ENCODE results near the gene CELSR3.

Gene CELSR3

DNA sequence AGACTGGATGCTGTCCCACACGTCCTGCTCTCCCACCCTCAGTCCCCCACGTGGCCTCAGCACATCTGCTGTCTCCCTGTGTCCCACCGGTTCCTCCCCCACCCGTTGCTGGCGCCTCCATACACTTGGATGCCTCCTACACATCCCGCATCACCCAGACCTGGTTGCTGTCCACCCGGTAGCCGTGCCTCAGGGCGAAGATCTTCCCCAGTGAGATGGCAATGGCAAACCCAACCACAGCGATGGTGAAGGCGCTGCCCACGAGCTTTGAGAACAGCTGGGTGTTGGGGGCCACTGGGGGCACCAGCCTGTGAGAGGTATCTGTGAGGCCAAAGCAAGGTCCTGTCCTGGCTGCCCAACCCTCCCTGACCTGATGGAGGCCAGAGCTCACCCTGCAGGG, 31.9 kb downstream of the CELSR3 start:
- TF ChIP-seq, protein P1, sequence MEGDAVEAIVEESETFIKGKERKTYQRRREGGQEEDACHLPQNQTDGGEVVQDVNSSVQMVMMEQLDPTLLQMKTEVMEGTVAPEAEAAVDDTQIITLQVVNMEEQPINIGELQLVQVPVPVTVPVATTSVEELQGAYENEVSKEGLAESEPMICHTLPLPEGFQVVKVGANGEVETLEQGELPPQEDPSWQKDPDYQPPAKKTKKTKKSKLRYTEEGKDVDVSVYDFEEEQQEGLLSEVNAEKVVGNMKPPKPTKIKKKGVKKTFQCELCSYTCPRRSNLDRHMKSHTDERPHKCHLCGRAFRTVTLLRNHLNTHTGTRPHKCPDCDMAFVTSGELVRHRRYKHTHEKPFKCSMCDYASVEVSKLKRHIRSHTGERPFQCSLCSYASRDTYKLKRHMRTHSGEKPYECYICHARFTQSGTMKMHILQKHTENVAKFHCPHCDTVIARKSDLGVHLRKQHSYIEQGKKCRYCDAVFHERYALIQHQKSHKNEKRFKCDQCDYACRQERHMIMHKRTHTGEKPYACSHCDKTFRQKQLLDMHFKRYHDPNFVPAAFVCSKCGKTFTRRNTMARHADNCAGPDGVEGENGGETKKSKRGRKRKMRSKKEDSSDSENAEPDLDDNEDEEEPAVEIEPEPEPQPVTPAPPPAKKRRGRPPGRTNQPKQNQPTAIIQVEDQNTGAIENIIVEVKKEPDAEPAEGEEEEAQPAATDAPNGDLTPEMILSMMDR (IDR thresholded peaks at IDR 0.05; ENCODE audit: low read depth, low read length, missing control alignments), result no peak
- no peak overlapping the region for H3K4me3 ChIP-seq (ENCODE audit: low read depth, low read length)
- no peak for DNase-seq (ENCODE audit: low read depth)

DNA sequence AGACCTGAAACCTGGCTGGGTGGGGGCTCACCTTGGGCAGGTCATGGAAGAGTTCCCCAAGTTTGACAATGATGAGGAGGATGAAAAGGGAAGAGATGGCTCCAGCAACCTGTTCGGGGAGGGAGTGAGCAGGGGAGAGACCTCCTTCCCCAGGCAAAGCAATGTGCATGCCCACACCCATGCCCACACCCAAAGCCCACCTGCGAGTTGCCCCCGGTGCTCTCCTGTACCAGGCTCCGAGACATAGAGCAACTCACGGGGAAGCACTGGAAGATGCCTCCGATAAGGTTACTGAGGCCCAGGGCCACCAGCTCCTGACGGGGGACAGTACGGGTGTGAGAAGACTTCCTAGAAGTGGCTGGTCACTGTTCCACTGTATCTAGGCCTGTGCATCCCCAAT, 32.3 kb downstream of the CELSR3 start:
- TF ChIP-seq, protein P1 (IDR thresholded peaks at IDR 0.05; ENCODE audit: low read depth, low read length, missing control alignments), result no peak

DNA sequence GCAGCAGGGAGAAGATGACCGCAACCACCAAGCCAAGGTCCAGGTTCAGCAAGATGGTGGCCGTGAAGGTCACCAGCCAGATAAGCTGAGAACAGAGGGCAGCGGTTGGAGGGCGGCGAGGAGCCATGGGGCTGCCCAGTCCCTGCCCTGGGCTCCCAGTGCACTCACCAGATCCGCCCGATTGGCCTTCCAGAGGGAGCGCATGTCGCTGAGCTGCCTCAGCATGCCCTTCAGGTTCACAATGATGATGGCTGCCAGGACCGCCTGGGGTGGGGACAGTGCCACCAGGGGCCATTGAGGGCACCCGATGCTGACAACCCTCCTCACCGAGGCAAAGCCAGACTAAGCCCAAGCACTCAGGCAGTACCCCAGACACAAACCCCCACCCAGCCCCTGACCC, 32.8 kb downstream of the CELSR3 start:
- DNase-seq (ENCODE audit: low read depth), result no peak
- TF ChIP-seq, protein P1 (IDR thresholded peaks at IDR 0.05; ENCODE audit: low read depth, low read length, missing control alignments), result no peak
- H3K4me3 ChIP-seq (ENCODE audit: low read depth, low read length), result no peak overlapping the region

More for the DNA sequence above, 32.3 kb downstream of the CELSR3 start:
- H3K4me3 ChIP-seq (ENCODE audit: low read depth, low read length), result no peak overlapping the region
- no peak for DNase-seq (ENCODE audit: low read depth)

DNA sequence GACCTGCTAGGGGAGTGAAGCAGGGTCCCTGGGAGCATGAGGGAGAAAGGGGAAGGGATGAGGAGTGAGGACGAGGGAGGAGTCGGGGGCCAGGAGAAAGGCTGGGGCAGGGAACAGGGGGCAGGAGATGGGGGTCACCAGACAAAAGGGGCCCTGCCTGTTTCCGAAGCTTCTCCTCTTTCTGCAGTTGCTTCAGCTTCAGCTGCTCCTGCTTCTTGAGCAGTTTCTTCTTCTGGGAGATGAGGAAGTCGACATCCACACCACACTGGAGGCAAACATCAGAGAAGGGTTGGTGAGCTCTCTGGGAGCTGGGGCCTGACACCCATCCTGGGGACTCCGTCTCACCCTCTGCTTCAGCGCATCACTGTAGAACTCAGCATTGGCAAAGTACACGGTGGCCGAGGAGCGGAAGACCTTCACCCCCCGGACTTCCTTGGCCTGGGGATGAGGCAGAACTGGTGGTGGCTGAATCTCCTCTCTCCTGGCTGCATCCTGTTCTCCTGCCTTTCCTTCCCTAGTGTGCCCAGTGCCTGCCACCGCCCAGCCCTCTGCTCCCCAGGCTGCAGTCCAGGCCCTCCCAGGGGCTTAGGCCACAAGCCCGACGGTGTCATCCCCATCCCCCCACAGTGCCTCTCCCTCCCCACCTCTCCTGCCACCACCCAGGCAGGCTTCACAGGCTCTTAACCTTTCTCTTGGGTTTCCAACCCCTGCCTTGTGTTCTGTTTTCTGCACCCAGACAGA, 34.2 kb downstream of the CELSR3 start:
- no peak overlapping the region for H3K4me3 ChIP-seq (ENCODE audit: low read depth, low read length)
- DNase-seq (ENCODE audit: low read depth), result no peak
- TF ChIP-seq, protein P1 (IDR thresholded peaks at IDR 0.05; ENCODE audit: low read depth, low read length, missing control alignments), result no peak

DNA sequence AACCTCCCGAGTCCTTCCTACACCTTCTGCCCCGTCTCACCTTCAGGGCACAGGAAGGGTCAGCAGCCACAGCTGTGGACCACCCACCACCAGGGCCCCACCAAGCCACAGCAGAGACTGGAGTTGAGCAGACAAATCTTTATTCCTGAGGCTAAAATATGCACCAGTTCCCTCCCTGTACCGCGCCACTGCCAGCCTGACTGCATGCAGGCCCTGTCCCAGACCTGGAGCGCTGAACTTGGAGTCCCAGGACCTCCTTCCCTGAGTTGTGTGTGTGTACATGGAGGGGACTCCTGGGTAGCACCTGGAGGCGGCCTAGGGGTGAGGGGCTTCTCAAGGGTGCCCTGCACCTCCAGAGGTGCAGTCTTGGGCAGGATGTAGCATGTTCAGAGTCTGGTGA, 37.1 kb downstream of the CELSR3 start:
- no peak for DNase-seq (ENCODE audit: low read depth)
- TF ChIP-seq, protein P1 (IDR thresholded peaks at IDR 0.05; ENCODE audit: low read depth, low read length, missing control alignments), result no peak
- H3K4me3 ChIP-seq (ENCODE audit: low read depth, low read length), result no peak overlapping the region

DNA sequence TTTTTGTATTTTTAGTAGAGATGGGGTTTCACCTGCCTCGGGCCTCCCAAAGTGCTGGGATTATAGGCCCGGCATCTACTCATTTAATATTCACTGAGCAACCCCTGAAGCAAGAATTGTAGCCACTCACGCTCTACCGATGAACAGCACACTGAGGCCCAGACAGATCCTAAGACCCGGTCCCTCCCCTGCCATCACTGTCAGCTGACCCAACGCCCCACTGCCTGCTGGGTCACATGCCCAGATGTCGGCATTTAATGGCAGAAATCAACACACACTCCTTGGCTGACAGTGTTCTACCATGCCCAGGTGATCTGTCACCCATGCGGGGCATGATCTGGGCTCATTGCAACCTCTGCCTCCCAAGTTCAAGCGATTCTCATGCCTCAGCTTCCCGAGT, 37.9 kb downstream of the CELSR3 start:
- DNase-seq (ENCODE audit: low read depth), result no peak
- H3K4me3 ChIP-seq (ENCODE audit: low read depth, low read length), result no peak overlapping the region
- TF ChIP-seq, protein P1 (IDR thresholded peaks at IDR 0.05; ENCODE audit: low read depth, low read length, missing control alignments), result no peak

Measured in GM12864 (cell line).